Measurements from ENCODE around the gene ABI3.
"Not testable (repeated sequence)": the region's sequence is repeated elsewhere in the genome, so short reads cannot be mapped to it uniquely, and the experiment has no call there.

Gene ABI3, protein sequence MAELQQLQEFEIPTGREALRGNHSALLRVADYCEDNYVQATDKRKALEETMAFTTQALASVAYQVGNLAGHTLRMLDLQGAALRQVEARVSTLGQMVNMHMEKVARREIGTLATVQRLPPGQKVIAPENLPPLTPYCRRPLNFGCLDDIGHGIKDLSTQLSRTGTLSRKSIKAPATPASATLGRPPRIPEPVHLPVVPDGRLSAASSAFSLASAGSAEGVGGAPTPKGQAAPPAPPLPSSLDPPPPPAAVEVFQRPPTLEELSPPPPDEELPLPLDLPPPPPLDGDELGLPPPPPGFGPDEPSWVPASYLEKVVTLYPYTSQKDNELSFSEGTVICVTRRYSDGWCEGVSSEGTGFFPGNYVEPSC

DNA sequence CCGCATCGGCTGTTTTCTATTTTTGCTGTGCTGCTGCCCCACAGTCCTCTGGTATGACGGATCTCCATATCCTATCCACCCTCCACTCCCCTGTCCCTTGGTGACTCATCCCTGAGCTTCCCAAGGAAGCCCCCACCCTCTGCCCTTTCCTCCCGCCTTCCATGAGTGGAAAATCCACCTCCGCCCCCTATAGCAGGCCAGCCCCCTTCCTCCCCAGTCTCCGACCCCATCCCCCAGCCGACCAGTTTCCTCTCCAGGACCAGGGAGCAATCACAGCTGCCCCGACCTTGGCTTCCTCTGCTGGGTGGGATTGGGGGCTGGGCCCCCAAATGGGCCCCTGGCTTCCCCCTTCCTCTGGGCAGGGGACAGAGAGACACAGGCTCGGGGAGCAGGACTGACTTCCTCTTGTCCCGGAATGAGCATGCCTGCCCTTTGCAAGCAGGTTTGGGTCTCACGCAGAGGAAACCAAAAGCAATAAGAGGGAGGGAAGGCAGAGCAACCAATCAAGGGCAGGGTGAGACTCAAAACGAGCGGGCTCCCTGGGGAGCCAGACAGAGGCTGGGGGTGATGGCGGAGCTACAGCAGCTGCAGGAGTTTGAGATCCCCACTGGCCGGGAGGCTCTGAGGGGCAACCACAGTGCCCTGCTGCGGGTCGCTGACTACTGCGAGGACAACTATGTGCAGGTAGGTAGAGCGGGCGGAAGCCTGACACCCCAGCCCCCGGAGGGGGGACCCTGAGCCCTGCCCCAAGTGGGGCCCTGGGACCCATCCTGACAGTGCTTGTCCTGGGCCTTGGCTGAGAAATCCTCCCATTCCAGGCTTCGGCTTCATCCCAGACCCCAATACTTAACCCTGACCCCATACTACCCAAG, at the start of gene ABI3, which contains the start of gene GNGT2:
ABI3 (plus strand) TSS at position 550 of the 872 bp plus-strand sequence; CDS start at position 568, 18 bp downstream.
GNGT2 (minus strand) TSS at position 417 of the 872 bp plus-strand sequence. CDS start 3,152 bp downstream, outside the sequence.
- DNase-seq (ENCODE audit: low read depth), result peak; percentile 94

DNA sequence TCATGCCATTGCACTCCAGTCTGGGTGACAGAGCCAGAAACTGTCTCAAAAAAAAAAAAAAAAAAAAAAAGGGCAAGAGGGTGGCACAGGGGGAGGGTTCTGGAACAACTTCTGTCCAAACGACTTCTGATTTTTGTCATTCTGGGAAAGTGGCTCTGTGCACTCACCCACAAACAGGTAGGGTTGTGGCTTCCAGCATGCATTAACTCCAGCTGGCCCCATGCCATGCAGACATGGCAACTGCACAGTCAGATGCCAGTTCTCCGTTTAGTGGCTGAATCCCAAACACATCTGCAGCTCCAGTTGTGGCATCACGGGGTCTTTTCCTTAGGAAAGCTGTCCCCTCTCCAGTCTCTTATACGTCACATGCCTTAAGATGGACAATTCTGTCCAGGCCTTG, 47.6 kb upstream of the ABI3 start:
- no peak for DNase-seq (ENCODE audit: low read depth)

DNA sequence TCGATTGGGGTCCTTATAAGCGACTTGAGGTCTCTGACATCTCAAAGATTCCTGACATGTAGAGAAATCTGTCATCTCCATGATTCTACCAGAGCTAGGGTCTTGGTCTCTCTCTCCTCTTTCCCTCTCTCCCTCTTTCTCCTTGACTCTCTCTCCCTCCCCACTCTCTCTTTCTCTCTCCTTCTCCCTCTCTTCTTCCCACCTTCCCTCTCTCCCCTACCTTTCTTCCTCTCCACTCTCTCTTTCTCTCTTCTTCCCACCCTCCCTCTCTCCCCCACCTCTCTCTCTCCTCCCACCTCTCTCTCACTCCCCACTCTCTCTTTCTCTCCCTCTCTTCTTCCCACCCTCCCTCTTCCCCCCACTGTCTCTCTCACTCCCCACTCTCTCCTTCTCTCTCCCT, 45.4 kb upstream of the ABI3 start:
- DNase-seq (ENCODE audit: low read depth), result no peak

DNA sequence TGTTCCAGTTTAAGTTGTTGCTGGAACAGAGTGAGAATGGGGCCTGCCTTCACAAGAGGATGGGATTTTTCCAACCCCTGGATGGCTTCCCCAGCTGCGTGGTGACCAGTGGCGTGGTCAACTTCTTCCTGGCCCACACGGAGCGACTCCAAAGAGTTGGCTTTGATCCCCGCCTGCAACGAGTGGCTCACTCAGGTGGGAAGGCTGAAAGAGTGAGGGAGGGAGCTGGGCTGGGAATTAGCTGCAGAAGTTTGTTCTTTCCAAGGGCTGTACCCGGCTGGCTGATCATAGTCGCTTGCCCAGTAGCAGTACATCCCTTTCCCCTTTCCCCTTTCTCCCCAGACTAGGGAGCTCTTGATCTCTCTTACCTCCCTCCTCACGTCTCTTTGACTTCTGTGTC, 41.8 kb upstream of the ABI3 start:
- no peak for DNase-seq (ENCODE audit: low read depth)

- no peak for DNase-seq (ENCODE audit: low read depth)
Observed at GRCh38 chr17:49170216-49170615, 40.3 kb upstream of the ABI3 start.

- not testable (repeated sequence) for DNase-seq (ENCODE audit: low read depth)
Observed at GRCh38 chr17:49170711-49171110, 39.8 kb upstream of the ABI3 start.

DNA sequence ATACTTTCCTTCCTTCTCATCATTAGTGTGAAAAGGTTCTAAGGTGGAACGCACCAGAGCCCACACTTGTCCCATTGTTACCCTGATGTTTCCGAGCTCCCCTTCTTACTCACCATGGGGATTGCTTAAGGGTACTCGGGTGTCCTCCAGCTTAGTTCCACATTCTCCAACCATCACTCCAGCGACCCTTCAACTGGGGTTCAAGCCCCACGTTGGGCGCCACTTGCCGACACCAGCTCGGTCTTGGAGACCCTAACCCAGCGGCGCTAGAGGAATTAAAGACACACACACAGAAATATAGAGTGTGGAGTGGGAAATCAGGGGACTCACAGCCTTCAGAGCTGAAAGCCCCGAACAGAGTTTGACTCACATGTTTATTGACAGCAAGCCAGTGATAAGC, 34.5 kb upstream of the ABI3 start:
- not testable (repeated sequence) for DNase-seq (ENCODE audit: low read depth)

GRCh38 chr17:49180303-49180702, 30.2 kb upstream of the ABI3 start:
- DNase-seq (ENCODE audit: low read depth), result peak; percentile 81

DNA sequence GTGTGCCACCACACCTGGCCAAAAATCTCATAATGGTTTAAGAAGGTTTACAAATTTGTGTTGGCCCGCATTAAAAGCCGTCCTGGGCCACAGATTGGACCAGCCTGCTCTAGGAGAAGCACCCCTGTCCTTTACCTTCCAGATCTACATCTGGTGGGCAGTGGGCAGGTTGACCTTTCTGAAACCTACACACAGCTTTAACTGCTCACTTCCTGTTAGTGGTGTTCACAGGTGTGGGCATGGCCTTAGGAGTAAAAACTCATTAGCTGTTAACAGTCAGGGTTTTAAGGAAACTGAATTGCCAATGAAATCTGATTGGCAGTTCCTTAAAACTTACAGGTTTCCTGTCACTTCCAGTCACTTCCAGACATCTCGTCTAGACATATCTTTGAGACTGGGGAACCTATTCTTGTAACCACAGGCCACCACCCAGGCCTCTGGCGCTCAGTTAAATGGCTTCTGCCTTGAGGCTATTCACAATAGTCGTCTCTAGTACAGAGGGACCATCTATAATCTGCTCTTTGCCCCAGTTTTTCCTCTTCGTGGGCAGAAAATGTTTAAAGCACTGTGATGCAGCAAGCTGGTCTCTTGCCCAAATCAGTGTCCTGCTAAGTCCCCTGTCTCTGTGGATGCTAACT, 29.4 kb upstream of the ABI3 start:
- no peak for DNase-seq (ENCODE audit: low read depth)

GRCh38 chr17:49183341-49183740, 27.2 kb upstream of the ABI3 start:
- DNase-seq (ENCODE audit: low read depth), result no peak

GRCh38 chr17:49183801-49184200, 26.7 kb upstream of the ABI3 start:
- DNase-seq (ENCODE audit: low read depth), result no peak

DNA sequence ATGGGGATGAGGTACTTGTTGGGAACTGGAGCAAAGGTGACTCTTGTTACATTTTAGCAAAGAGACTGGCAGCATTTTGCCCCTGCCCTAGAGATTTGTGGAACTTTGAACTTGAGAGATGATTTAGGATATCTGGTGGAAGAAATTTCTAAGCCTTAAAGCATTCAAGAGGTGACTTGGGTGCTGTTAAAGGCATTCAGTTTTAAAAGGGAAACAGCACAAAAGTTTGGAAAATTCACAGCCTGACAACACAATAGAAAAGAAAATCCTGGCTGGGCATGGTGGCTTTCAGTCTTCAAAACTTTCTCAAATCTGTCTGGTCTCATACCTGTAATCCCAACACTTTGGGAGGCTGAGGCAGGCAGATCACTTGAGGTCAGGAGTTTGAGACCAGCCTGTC, 26.0 kb upstream of the ABI3 start:
- DNase-seq (ENCODE audit: low read depth), result not testable (repeated sequence)

DNA sequence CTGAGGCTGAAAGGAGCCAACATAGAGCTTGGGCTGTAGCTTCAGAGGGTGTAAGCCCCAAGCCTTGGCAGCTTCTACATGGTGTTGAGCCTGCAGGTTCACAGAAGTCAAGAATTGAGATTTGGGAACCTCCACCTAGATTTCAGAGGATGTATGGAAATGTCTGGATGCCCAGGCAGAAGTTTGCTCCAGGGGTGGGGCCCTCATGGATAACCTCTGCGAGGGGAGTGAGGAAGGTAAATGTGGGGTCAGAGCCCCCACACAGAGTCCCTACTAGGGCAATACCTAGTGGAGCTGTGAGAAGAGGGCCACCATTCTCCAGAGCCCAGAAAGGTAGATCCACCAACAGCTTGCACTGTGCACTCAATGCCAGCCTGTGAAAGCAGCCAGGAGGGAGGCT, 25.1 kb upstream of the ABI3 start:
- DNase-seq (ENCODE audit: low read depth), result not testable (repeated sequence)

- peak; percentile 46 for DNase-seq (ENCODE audit: low read depth)
Observed at GRCh38 chr17:49187301-49187700, 23.2 kb upstream of the ABI3 start.

GRCh38 chr17:49190932-49191331, 19.6 kb upstream of the ABI3 start:
- DNase-seq (ENCODE audit: low read depth), result no peak

- DNase-seq (ENCODE audit: low read depth), result no peak
Observed at GRCh38 chr17:49191409-49191916, 19.0 kb upstream of the ABI3 start.

DNA sequence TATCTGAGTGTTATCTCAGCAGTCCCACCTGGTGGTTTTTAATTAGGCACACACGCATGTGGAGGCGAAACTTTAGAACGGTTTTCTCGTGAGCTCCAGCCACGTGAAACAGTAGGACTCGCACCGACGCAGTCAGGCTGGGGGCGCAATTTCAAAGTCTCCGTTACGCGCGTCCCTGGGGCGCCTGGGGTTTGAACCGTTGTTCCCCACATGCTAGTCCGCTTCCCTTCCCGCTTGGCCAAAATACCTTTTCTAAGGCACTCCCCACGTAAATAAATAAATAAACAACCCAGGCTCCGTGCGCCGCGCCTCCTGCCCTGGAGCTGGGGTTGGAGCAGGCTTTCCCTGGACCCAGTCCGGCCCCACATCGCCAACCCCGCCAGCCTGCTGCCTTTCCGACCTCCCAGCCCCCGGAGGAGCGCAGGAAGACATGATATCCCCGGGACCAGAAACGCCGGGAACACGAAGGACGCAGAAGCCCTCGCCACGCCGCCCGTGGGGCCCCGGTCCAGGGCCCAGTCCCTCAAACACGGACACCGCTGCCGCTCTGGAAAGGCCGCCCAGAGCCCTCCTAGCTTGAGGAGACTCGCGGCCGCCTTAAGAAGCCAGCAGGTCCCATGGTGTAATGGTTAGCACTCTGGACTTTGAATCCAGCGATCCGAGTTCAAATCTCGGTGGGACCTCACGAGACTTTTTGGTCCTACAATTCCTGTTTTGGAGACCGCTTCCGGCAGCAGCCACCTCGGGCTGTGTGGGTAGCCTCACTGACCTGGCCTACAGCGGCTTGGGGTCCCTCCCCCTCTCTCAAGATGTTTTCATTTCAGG, 18.4 kb upstream of the ABI3 start:
- DNase-seq (ENCODE audit: low read depth), result peak; percentile 97

- peak; percentile 81 for DNase-seq (ENCODE audit: low read depth)
Observed at GRCh38 chr17:49193513-49194296, 16.8 kb upstream of the ABI3 start.

GRCh38 chr17:49194297-49194607, 16.3 kb upstream of the ABI3 start:
- DNase-seq (ENCODE audit: low read depth), result no peak

DNA sequence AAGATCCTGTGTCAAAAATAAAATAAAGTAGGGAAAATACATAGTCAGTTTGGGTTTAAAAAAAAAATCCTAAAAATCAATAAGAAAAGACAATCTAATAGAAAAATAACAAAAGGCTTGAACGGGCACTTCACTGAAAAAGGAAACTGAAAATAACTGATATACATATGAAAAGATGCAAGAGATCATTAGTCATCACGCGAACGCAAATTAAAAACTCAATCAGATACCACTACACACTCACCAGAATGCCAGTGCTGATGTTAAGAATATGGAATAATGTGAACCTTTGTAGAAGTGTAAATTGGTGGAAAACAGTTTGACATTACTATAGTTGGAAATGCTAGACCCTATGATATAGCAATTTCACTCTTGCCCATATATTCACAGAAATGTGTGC, 14.8 kb upstream of the ABI3 start:
- peak; percentile 18 for DNase-seq (ENCODE audit: low read depth)

DNA sequence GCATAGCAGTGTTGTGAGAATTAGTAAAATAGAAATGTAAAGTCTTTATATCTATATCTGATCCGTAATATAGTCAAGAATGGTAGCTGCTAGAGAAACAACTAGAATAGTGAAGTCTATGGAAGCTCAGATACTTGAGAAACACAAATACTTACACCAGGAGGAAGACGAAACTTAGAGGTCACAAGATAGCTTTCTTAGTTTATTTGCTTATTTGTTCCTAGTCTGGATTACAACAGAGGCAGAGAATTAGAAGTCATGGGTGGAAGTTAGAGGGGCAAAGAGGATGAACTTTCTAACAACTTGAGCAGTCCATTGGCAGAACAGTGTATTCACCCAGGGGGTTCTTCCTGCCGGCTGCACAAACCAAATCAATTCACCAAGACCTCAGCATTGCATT, 14.0 kb upstream of the ABI3 start:
- no peak for DNase-seq (ENCODE audit: low read depth)
